Stimulated activated CD8-positive, alpha-beta memory T cell treated with anti-CD3 and anti-CD28 coated beads, Interleukin-15, amount 100 ng/mL, for 48 hours (primary cell): ENCODE data around the gene LRRC4C.

ENCODE experiments used
- DNase-seq, 2 donors: peaks; one replicate each; pipeline ENCODE4 v3.0.0-alpha.2; 2020; ENCODE audit warnings: low read depth in 2 of 2

LRRC4C gene

DNA sequence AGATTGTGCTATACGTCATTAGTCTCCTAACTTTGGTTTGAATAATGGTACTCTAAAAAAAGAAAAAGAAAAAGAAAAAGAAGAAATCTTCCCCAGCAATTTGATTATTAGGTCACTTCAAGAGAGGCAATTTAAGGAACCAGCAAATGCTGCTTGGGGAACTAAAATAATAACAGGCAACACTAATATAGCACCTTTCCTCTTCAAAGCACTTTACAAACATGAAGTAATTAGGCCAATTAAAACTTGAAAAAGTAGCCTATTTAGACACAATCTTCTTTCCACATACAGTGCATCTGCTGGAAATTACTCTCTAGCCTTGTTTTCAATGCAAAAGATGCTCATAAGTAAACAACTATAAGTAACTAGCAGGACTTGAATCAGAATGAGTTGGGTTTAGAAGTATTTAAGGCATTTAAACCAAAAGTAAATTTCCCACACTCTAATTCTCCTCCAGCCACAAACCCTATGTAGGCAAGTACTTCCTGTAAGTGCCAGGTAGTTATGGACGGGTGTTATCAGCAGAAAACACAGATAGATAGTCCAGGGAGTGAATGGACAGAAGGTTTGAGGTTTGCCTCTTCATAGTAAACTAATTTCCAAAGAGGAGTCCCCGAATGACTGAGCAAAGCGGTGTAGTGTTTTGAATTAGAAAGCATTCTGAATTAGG lies 44.5 kb downstream of the LRRC4C start:
- DNase-seq: no peak

DNA sequence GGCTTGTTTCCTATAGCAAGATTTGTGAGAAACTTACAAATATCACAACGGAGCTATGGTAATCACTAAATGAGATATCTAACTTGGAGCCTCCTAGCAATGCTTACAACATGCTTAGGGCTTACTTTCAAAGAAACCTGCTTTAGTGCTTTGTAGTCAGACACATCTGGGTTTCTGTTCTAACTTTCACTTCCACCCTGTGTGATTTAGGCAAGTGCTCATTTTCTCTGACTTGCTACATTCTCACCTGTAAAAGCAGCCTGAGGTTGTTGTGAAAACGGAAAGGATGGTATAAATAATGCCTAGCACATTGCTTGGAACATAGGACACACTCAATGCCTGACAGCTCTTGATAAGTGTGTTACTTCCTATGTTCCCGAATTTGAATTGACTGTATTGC lies 45.6 kb downstream of the LRRC4C start:
- DNase-seq: no peak

DNA sequence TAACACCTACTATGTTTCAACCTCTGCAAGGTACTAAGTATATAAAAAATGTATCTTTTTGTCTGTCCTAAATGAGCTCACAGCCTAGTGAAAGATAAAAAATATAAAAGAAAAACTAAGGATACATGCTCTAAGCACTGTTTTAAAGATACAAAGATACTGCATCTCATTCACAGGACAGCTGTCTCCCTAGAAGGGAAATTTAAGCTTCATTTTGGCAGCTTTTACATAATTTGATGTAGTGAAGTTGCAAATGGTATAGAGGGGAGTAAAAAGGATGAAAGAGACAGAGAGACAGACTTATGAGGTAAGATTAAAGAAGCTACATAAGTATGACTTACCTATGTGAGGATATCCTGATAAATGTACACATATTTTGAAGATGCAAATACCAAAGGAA lies 53.6 kb downstream of the LRRC4C start:
- DNase-seq: no peak

DNA sequence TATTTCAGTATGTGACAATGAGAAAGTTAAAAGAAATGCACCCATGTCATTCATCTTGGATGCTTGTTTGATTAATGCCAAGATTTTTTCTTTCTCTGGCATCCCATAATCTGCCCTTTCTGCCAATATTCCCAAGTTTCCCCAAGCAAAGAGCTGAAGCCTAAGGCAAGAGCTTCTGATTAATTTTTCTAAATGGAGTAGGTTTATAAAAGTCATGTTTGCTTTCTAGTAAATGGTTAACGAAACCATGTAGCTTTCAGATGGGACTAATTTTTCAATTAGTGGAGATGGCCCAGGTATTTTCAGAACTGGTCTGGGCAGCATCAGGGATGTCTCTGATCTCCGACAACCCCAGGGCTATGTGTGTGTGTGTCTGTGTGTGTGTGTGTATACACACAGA lies 55.3 kb downstream of the LRRC4C start:
- no peak for DNase-seq

DNA sequence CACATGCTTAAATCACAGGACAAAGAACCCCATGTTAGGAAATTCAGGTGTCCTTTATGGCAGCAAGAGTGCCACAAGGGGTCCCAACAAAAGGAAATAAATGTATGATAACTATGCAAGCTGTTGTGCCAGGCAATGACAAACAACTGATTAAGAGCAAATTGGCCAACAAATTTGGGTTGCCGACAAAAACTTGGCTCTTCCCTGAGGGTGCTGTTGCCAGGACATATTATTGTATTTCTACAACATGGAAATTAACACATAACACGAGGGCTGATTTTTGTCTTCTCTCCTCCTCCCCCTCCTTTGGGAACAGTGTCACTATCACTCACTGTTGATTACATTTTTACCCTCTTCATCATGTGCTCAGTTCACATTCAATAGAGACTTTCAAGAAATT lies 56.0 kb downstream of the LRRC4C start:
- no peak for DNase-seq

DNA sequence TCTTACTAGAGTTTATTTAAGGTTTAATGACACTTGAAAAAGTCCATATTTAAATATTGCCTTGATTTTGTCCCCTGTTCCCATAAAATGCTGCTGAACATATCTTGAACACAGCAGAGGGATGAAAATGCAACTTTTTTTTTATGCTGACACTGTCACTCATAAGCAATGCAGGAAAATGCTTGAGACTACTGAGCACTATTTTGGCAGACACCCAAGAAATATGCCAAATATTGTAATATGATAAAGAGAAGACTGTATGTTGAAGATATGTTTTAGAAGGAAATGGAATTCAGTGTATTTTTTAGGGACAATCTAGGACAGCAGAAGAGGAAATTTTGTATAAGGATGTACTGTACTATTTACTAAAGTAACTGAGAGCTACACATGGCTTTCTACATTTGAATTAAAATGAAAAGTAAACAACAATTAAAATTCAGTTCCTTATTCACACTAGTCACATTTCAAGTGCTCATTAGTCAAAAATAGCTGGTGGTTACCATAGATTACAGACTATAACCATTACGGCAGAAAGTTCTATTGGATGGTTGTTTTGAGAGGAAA lies 58.6 kb downstream of the LRRC4C start:
- DNase-seq: no peak

DNA sequence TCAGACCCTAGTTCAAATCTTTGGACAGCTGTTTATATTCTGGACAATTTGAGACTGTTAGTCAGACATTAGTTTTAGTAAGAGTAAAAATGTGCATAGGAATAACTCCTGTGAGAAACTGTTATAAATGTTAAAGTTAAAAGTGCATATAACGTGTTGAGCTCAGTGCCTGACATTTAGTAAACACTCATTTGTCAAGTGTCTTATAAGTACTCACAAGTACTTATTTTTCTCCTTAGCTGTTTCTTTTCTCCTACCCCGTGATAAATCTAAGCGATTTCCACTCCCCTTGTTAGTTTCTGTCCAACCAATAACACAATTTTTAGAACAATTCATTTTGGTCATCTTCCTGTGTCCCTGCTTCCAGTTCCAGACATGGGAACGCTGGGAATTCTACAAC lies 59.3 kb downstream of the LRRC4C start:
- no peak for DNase-seq

DNA sequence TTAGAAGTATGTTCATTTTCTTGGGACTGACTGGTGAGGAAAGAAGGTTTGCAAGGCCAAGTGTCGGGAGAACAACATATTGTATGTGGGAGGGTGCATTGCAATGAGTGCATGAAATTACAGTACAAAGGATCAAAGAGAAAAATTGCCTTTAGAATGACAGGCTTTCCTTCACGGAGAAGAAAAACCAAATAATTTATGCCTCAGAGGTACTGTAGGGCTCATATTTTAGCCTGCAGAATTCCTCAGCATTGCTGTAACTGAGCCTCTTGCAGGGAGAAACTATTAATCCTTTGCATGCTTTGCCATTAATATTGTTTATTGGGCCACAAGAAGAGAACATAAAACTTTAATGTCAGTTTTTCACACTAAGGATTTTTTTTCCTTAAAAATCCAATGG lies 60.1 kb downstream of the LRRC4C start:
- DNase-seq: no peak

DNA sequence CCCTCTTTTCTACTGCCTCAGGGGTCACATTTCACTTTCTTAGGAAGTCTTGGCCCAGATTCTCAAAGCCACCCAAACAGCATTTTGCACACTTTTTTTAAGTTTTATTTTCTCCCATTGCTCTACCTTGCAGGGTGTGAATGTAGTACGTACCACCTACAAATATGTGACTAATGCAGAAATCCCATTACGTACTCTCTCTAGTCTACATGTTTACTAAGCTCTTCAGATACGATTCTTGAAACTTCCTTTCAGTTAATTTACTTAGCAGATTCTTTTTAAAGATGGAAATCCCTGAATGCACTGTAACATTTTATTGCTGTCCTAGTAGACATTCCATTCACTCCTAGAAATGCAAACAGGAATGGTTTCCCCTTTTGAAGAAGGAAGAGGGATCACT lies 61.3 kb downstream of the LRRC4C start:
- DNase-seq: no peak

DNA sequence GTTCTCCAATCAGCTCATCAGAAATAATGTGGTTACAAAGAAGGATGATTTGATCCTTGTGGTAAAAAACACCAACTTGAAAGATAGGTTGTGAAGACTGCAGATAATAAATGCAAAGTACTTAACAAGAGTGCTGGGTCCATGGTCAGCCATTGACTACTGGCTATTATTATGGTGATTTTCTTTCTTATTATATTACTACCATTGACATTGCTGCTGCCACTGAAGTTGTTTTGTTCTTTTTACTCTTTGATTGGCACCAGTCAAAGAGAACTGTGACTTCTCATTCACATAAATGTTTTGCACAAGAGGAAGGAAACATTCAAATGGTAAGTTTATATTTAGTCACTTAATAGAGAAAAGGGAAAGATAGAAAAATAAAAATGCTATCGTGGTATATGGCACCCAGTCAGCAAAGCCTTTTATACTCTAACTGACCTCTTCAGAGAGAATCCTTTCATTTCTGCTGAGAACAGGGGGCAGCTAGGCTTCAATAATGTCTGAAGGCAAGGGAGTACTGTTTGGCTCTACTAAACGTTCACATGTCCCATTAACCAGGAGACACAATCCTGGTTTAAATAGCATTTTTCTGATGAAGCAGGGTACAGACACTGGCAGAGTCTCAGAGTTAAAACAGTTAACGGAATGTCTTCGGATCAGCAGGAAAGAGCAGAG lies 64.8 kb downstream of the LRRC4C start:
- DNase-seq: no peak

DNA sequence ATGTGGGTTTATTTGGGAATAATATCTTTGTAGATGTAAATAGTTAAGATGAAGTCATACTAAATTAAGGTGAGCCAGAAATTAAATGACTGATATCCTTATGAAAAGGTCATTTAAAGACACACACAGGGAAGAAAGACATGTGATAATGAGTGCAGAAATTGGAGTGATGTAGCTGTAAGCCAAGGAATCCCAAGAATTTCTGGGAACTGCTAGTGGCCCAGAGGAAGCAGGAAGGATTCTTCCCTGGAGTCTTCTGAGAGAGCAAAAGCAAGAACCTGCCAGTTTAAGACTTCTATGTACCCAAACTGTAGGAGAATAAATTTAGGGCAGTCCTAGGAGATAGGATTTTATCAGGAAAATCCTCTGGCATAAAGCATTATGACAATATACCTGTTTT lies 66.9 kb downstream of the LRRC4C start:
- DNase-seq: no peak

DNA sequence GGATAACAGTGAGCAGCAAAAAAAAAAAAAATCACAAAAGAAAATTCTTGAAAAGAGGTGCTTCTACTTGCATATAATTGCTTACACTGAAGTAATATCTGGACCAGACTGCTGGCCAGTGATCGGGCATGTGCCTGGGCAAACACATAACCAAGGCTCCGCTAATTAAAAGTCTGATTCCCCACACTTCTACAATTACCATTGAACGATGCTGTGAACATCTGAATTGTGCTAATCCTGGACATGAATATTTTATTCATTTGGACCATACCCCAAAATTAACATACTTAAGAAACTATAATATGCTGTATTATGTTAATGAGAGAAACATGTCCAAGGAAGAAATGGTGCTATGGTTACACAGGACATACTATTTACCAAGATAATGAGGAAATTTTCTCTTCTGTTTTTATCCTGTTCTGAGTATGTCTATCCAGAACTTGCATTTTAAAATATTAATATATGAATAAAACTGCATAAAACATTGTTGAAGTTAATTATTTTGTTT lies 69.8 kb downstream of the LRRC4C start:
- no peak for DNase-seq

DNA sequence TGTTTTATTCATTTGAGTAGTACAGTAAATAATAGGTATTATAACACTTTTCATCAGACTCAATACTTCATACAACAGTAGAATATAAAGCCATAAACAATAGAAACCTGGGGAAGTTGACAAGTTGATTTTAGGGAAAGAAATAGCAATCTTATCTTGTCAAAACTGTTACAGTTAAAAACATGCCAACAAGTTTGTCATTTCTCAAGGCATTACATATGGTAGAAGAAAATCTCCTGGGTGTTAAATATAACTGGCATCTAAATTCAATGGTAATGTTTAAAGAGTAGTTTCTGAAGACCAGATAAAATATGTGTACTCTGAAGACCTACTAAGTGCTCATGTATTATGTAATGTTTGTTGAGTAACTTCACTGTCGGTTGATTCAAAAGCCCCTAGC lies 75.1 kb downstream of the LRRC4C start:
- DNase-seq: no peak

DNA sequence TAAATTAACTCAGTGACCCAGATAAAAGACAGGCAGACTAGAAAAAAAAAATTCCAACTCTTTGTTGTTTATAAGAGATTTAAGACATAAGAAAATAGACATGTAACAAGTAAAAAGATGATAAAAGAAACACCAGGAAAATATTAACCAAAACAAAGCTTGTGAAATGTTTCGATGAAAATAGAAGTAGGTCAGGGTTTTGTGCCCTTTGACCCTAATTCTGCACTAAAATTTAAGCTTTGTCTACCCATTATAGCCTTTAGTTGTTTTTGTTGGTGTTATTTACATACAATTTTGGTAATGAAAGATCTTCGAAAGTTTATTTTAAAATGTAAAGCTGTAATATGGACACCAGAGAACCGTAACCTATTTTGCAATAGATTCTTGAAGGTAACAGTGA lies 75.7 kb downstream of the LRRC4C start:
- no peak for DNase-seq

DNA sequence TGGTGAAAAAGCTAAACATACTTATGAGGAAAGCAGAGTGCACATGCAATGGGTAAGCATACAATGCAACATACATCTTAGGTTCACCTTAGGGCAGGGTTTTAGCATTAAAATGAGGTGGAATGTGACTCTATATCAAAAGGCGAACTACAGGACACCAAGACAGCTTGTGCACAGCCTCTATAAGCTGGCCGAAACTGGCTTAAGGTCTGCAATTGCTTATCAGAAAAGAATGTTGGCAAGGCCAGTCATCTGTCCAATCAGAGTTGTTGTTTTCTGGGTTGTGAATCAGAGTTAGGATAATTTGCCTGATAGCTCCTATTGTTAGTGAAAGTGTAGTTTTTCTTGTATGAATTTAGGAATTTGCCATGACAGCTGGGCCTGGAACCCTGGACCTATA lies 76.5 kb downstream of the LRRC4C start:
- DNase-seq: no peak

DNA sequence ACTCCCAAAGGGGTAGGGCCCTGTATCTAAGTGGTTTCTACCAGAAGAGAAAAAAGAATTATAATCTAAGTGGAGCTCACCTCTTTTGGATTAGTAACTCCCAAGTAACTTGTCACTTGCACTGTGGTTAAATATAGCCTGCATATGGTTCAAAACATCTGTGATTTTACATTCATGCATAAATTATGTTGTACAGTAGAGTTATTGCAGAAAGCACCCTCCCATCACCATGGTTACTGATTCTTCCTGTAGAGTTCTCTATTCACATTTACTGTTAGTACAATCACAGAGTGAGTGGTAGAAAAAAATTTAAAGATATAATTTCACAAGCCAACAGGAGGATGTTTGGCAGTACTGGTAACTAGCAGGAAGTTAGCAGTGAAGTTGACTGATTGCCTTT lies 80.4 kb downstream of the LRRC4C start:
- DNase-seq: no peak

DNA sequence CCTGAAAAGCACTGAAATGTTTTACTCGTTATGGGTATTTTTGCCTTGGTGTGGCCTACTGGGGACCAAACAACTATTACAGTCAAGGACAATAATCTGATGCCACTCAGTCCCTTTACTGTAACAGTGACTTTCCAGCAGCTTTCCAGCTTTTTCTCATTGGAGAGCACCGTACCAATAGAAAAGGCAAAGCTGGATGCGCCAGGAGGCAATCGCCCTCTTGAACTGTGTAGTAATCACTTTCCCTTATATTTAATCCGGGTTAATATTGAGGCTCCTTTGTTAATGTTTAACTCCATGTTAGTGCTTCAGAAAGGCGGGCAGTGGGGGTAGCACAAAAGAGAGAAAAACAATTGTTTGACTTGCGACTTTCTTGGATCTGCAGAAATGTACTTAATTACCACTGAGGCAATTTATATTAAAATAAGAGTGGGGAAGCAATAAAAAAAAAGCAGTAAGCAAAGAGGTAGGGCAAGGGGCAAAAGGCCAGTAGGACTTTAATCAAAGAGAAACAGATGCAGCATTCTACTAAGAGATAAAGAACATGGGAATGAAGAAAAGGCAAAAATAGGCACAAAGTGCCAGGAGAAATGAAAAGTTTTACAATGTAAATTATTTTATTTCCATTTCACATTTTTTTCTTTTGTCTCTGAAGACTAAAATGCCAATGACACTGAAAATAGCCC lies 81.6 kb downstream of the LRRC4C start:
- DNase-seq: no peak

DNA sequence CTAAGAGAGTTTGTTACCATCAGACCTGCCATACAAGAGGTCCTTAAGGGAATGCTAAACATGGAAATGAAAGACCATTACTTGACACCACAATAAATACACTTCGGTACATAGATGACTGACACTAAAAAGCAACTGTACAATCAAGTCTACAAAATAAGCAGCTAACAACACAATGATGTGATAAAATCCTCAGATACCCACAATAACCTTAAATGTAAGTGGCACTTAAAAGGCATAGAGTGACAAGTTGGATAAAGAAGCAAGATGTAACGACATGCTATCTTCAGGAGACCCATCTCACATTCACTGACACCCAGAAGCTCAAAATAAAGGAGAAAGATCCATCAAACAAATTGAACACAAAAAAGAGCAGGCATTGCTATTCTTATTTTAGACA lies 107.6 kb downstream of the LRRC4C start:
- DNase-seq: no peak

DNA sequence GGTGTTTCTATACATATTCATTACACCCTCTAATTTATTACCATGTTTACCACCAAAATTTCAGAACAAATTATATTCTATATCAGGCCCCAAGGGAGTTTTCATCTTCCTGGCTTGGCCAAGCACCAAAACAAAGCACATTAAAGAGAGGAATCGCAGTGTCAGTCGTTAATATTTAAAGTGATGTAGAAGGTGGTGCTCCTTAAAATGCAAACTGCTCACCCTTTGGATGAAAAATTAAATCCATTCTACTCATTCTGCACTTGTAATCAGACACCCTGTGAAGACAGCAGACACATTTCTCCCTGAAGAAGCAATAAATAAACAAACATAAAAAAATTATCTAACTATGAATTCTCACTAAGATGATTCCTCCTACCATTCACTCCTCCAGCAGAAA lies 113.4 kb downstream of the LRRC4C start:
- DNase-seq: no peak

DNA sequence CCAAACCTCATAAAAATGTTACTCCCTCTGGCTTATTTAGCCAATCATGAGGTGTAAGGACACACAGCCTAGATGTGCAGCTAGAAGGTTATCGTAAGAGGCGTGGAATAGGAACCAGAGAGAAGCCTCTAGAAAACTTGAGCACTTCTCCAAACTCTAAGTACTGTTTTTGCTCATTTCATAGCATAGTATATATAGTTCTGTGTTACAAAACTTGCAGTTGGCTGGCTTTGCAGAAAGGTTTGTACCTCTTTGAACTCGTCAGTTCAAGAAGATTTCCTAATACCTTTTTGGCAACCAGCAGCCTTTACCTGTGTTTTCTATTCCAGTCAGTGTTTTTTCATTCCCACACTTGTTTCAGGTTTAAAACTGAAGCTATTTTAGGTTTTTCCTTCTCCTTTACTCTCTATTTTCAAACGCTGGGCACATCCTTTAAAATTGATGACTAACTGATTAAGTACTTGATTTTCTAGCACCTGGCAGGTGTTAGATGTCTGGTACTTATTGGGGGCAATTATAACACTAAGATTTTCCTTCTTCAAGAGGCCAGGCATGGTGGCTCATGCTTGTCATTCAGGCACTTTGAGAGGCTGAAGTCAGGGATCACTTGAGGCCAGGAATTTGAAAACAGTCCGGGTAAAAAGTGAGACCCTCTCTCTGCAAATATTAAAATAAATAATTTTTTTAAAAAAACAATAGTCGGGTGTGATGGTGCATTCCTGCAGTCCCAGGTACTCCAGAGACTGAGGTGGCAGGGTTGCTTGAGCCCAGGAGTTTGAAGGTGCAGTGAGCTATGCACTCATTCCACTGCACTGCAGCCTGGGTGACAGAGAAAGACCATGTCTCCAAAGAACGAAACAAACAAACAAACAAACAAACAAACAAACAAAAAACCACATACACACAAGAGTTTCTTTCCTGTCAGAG lies 125.2 kb downstream of the LRRC4C start:
- no peak for DNase-seq

DNA sequence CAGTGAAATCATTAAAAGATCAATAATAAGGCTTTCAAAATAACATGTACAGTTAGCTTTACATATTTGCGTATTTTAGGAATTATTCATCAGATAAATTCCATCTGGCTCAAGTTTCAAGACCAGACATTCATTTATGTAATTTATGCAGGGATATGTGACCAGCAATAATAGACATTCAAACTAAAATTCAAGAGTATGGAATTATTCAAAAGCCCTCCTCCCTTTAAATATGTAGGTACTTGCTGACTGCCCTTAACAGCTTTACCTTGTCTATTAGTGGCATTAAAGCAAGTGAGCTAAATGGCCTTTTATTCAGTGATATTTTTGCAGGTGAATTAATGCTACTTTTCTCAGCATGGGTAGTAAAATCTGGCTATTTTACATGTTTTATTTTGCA lies 126.1 kb downstream of the LRRC4C start:
- DNase-seq: no peak

DNA sequence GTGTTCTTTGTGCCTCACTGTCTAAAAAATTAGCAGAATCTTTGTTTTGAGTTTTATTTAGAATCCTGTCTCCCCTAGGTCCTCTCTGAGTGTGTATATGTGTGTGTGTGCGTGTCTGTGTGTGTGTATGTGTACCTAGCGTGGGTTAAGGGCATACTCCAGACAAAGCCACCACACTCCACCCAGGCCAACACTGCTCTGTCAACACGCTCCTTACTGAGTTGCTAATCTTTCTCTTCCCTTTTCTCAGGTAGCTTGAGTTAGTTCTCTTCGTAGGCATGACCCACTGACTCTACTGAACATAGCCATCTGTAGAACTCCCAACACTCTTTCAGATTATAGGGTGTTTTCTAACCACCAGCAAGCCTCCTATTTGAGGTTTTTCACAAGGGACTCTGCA lies 131.1 kb downstream of the LRRC4C start:
- DNase-seq: no peak
